ENCODE results near the gene MPP3. TPM values are rescaled to one million over a fixed set of nuclear protein-coding genes. Genes with fewer than 3 reads are reported as not detected.

Gene MPP3
- total RNA-seq, 1 experiment from 2014 or later = 19.5 TPM

- CTCF ChIA-PET = no interaction called here
- Histone ChIP-seq H4K20me1 (ENCODE audit: insufficient read depth) (no peaks in the 10 kb centered on the region), H3K9ac (ENCODE audit: low read length) (no peak overlapping the region), H3K4me3 (replicated peaks in 1 of 2; ENCODE audit: low read depth in 1 of 2, low read length in 2 of 2) (no peak overlapping the region), H3K9me2 (ENCODE audit: insufficient read depth) (no peaks in the 10 kb centered on the region), H3K4me1 (ENCODE audit: control insufficient read depth in 1 of 2, insufficient read depth in 2 of 2, low read length in 2 of 2) (peaks cover 5 to 12% of the 10 kb centered on the region in 2 experiments; a peak in 3 of 4 replicates), H3K27ac (ENCODE audit: low read depth, low read length) (no peak overlapping the region), H3K27me3 (ENCODE audit: insufficient read depth, low read length) (no peaks in the 10 kb centered on the region), H2AFZ (ENCODE audit: low read depth, low read length, poor library complexity, severe bottlenecking) (no peak overlapping the region), H3K79me2 (ENCODE audit: insufficient read depth, low read length) (peaks cover 10% of the 10 kb centered on the region), H3K4me2 (ENCODE audit: low read length) (no peak overlapping the region), H3K36me3 (ENCODE audit: control insufficient read depth in 1 of 2, insufficient read depth in 2 of 2, low read length in 2 of 2) (peaks cover 2 to 37% of the 10 kb centered on the region in 2 experiments; a peak in 3 of 4 replicates), H3K9me3 (ENCODE audit: control insufficient read depth in 1 of 2, insufficient read depth in 1 of 2, low read depth in 1 of 2, low read length in 2 of 2) (no peaks in the 10 kb centered on the region)
- RAD21 ChIA-PET (ENCODE audit: low non-redundant PET in 1 of 2, low total read pairs in 2 of 2, uncharacterized antibody in 2 of 2, unreplicated experiment in 2 of 2) = no interaction called here
- no peak for ATAC-seq
- BruUV-seq (replicated peaks) = no TSS peak
- no peak for DNase-seq (ENCODE audit: low read depth, low spot score)
- POLR2A ChIA-PET = no interaction called here
- intact Hi-C loops (cut with micrococcal nuclease) = no loop called here
- TF ChIP-seq POLR2AphosphoS5 (IDR thresholded peaks at IDR 0.05; ENCODE audit: low read depth, low read length) (no peak), TCF7L2 (IDR thresholded peaks at IDR 0.05; ENCODE audit: borderline replicate concordance, extremely low read depth, insufficient read depth, insufficient read length) (no peak), CBX3 (IDR thresholded peaks at IDR 0.05; ENCODE audit: low read depth) (no peak), SIN3A (IDR thresholded peaks at IDR 0.05; ENCODE audit: low read depth) (no peak), ZNF274 (IDR thresholded peaks at IDR 0.05; ENCODE audit: low read depth, low read length) (no peak), EGR1 (IDR thresholded peaks at IDR 0.05; ENCODE audit: low read depth) (no peak), CEBPB (IDR thresholded peaks at IDR 0.05; ENCODE audit: low read depth) (no peak), EZH2 (IDR thresholded peaks at IDR 0.05) (no peak), RAD21 (IDR thresholded peaks at IDR 0.05; ENCODE audit: low read depth) (no peak), ELF1 (IDR thresholded peaks at IDR 0.05; ENCODE audit: borderline replicate concordance, low read depth) (no peak)
- TF ChIP-seq, protein P1, sequence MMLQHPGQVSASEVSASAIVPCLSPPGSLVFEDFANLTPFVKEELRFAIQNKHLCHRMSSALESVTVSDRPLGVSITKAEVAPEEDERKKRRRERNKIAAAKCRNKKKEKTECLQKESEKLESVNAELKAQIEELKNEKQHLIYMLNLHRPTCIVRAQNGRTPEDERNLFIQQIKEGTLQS (IDR thresholded peaks at IDR 0.05) = no peak
- TF ChIP-seq, protein P2, sequence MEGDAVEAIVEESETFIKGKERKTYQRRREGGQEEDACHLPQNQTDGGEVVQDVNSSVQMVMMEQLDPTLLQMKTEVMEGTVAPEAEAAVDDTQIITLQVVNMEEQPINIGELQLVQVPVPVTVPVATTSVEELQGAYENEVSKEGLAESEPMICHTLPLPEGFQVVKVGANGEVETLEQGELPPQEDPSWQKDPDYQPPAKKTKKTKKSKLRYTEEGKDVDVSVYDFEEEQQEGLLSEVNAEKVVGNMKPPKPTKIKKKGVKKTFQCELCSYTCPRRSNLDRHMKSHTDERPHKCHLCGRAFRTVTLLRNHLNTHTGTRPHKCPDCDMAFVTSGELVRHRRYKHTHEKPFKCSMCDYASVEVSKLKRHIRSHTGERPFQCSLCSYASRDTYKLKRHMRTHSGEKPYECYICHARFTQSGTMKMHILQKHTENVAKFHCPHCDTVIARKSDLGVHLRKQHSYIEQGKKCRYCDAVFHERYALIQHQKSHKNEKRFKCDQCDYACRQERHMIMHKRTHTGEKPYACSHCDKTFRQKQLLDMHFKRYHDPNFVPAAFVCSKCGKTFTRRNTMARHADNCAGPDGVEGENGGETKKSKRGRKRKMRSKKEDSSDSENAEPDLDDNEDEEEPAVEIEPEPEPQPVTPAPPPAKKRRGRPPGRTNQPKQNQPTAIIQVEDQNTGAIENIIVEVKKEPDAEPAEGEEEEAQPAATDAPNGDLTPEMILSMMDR (IDR thresholded peaks at IDR 0.05 in 2 of 3, conservative IDR thresholded peaks at IDR 0.05 in 1 of 3; ENCODE audit: borderline replicate concordance in 1 of 3, insufficient read depth in 1 of 3, low read depth in 2 of 3, low read length in 2 of 3) = no peak
- TF ChIP-seq, protein P3, sequence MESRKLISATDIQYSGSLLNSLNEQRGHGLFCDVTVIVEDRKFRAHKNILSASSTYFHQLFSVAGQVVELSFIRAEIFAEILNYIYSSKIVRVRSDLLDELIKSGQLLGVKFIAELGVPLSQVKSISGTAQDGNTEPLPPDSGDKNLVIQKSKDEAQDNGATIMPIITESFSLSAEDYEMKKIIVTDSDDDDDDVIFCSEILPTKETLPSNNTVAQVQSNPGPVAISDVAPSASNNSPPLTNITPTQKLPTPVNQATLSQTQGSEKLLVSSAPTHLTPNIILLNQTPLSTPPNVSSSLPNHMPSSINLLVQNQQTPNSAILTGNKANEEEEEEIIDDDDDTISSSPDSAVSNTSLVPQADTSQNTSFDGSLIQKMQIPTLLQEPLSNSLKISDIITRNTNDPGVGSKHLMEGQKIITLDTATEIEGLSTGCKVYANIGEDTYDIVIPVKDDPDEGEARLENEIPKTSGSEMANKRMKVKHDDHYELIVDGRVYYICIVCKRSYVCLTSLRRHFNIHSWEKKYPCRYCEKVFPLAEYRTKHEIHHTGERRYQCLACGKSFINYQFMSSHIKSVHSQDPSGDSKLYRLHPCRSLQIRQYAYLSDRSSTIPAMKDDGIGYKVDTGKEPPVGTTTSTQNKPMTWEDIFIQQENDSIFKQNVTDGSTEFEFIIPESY (IDR thresholded peaks at IDR 0.05; ENCODE audit: extremely low read depth, insufficient replicate concordance, low read length) = no peak
Measured at GRCh38 chr17:43827596-43827995, 5.3 kb downstream of the MPP3 start.
